Sigmoid colon (tissue), 7 donors: ENCODE results near the gene SLIT3. TPM values are rescaled to one million over a fixed set of nuclear protein-coding genes. Genes with fewer than 3 reads are reported as not detected.

Source experiments
- DNase-seq: peaks from one replicate; pipeline ENCODE4 v3.0.0-alpha.2; 2019
- H3K27ac ChIP-seq, 4 donors: fragments of 200-600 bp; sonication (generic); one replicate each; pipeline ENCODE4 v1.5.1; 2016 to 2019; ENCODE audit warnings: mild to moderate bottlenecking in 1 of 4
- H3K27me3 ChIP-seq, 3 donors: fragments of 200-600 bp; sonication (generic); one replicate each; pipeline ENCODE4 v1.5.1; 2019; ENCODE audit warnings: mild to moderate bottlenecking in 1 of 3
- H3K36me3 ChIP-seq, 4 donors: fragments of 200-600 bp; sonication (generic); one replicate each; pipeline ENCODE4 v1.5.1; 2016 to 2019
- H3K4me1 ChIP-seq, 4 donors: fragments of 200-600 bp; sonication (generic); one replicate each; pipeline ENCODE4 v1.5.1; 2017 to 2019
- H3K4me3 ChIP-seq, 4 donors: fragments of 200-600 bp; sonication (generic); one replicate each; pipeline ENCODE4 v1.5.1; 2017 to 2019; ENCODE audit warnings: mild to moderate bottlenecking in 2 of 4, moderate library complexity in 1 of 4
- H3K9me3 ChIP-seq, 4 donors: fragments of 200-600 bp in 3 of 4; sonication (generic) in 3 of 4; one replicate each; pipeline versions ENCODE4 v1.5.1 to v1.6.1; 2013 to 2019
- CTCF ChIP-seq, 4 experiments: fragments of 450-650 bp in 3 of 4; fragments of 200-600 bp in 1 of 4; IDR thresholded peaks; one replicate each; pipeline ENCODE4 v1.5.1; 2016 to 2019; ENCODE audit warnings: antibody characterized with exemption in 4 of 4, mild to moderate bottlenecking in 3 of 4, moderate library complexity in 2 of 4
- EP300 ChIP-seq, 4 donors: sonication (generic); formaldehyde crosslinking; IDR thresholded peaks; one replicate each; pipeline ENCODE4 v1.6.1; 2017; ENCODE audit warnings: antibody characterized with exemption in 4 of 4
- POLR2A ChIP-seq, 2 donors: fragments of 450-650 bp; IDR thresholded peaks; one replicate each; pipeline ENCODE4 v1.6.1; 2016; ENCODE audit warnings: antibody characterized with exemption in 2 of 2, mild to moderate bottlenecking in 2 of 2, moderate library complexity in 2 of 2
- POLR2AphosphoS5 ChIP-seq, 4 donors: sonication (generic); formaldehyde crosslinking; IDR thresholded peaks; one replicate each; pipeline ENCODE4 v1.6.1; 2017; ENCODE audit warnings: antibody characterized with exemption in 4 of 4
- WGBS, 2 donors: extraction: QIAGEN DNeasy Blood & Tissue Kit; methylation state at CpG; one replicate each; pipeline ENCODE4 v1.1.7; 2013; 5-methylcytosine and 5-hydroxymethylcytosine counted together
- intact Hi-C: fragments of 100-400 bp; cut with DNase I; formaldehyde crosslinking; loops from one replicate; pipeline ENCODE4 v1.15.1; 2023
- polyA plus RNA-seq, 3 donors: library from polyadenylated mRNA; stranded (reverse); fragments of 200-250 nt; gene quantifications; one replicate each; pipeline ENCODE4 v1.2.3, GENCODE V29; 2013
- total RNA-seq, 4 donors: library from RNA; depleted of rRNA; stranded (reverse); fragments of >200 nt; gene quantifications; one replicate each; pipeline ENCODE4 v1.1.0, GENCODE V29; 2016
- donor health status: healthy with polysubstance abuse.
- donor health status: Bipolar disorder and iron deficiency.
- donor health status: healthy.

SLIT3 gene
- total and polyA plus RNA-seq, 7 donors, result 0.23 to 46.3 (median 30.0) TPM

- no peaks in the 10 kb centered on the region for H3K27me3 ChIP-seq
- intact Hi-C loops, result no loop called here
- no peaks in the 10 kb centered on the region for H3K9me3 ChIP-seq
- DNase-seq, result no peak
- H3K4me1 ChIP-seq, result peaks cover 0 to 8% (median 0%) of the 10 kb centered on the region in 4 donors
- H3K36me3 ChIP-seq, result peaks cover 0 to 25% (median 5%) of the 10 kb centered on the region in 4 donors
- no peak overlapping the region for H3K4me3 ChIP-seq
- TF ChIP-seq EP300 (IDR thresholded peaks at IDR 0.05) (no peak), POLR2A (IDR thresholded peaks at IDR 0.05) (no peak), POLR2AphosphoS5 (IDR thresholded peaks at IDR 0.05) (no peak), CTCF (IDR thresholded peaks at IDR 0.05) (no peak)
- no peak overlapping the region for H3K27ac ChIP-seq
- 31 to 59% methylated on average over 9 of the region's 9 CpGs for WGBS, 2 donors
These were observed 535.2 kb downstream of the SLIT3 start for GRCh38 chr5:168765551-168766425.

- Histone ChIP-seq H3K27me3 (no peaks in the 10 kb centered on the region), H3K4me3 (no peak overlapping the region), H3K36me3 (peaks cover 0 to 30% (median 8%) of the 10 kb centered on the region in 4 donors), H3K9me3 (no peaks in the 10 kb centered on the region), H3K4me1 (peaks cover 0 to 8% (median 0%) of the 10 kb centered on the region in 4 donors), H3K27ac (no peak overlapping the region)
- TF ChIP-seq CTCF (IDR thresholded peaks at IDR 0.05) (no peak), POLR2AphosphoS5 (IDR thresholded peaks at IDR 0.05) (no peak), EP300 (IDR thresholded peaks at IDR 0.05) (no peak), POLR2A (IDR thresholded peaks at IDR 0.05) (no peak)
- DNase-seq, result no peak
- intact Hi-C loops, result no loop called here
- 85 to 92% methylated on average over 15 of the region's 15 CpGs for WGBS, 2 donors
These were observed 535.8 kb downstream of the SLIT3 start for GRCh38 chr5:168765086-168765550.

- Histone ChIP-seq H3K27ac (no peak overlapping the region), H3K27me3 (no peaks in the 10 kb centered on the region), H3K9me3 (no peaks in the 10 kb centered on the region), H3K4me3 (no peak overlapping the region), H3K4me1 (peaks cover 0 to 5% (median 0%) of the 10 kb centered on the region in 4 donors), H3K36me3 (peaks cover 0 to 44% (median 9%) of the 10 kb centered on the region in 4 donors)
- DNase-seq, result no peak
- TF ChIP-seq CTCF (IDR thresholded peaks at IDR 0.05), result no peak
- no peak for TF ChIP-seq EP300 (IDR thresholded peaks at IDR 0.05)
- no peak for TF ChIP-seq POLR2AphosphoS5 (IDR thresholded peaks at IDR 0.05)
- TF ChIP-seq POLR2A (IDR thresholded peaks at IDR 0.05), result no peak
- intact Hi-C loops, result no loop called here
- 80 to 86% methylated on average over 10 of the region's 10 CpGs for WGBS, 2 donors
These were observed 544.2 kb downstream of the SLIT3 start for GRCh38 chr5:168756453-168757391.

- no peak for DNase-seq
- WGBS, 2 donors, result 75 to 78% methylated on average over 7 of the region's 7 CpGs
- H3K27me3 ChIP-seq, result no peaks in the 10 kb centered on the region
- peaks cover 0 to 38% (median 7%) of the 10 kb centered on the region in 4 donors for H3K36me3 ChIP-seq
- H3K9me3 ChIP-seq, result no peaks in the 10 kb centered on the region
- H3K4me3 ChIP-seq, result no peak overlapping the region
- peaks cover 0 to 5% (median 0%) of the 10 kb centered on the region in 4 donors for H3K4me1 ChIP-seq
- intact Hi-C loops, result no loop called here
- H3K27ac ChIP-seq, result no peak overlapping the region
- TF ChIP-seq EP300 (IDR thresholded peaks at IDR 0.05) (no peak), POLR2A (IDR thresholded peaks at IDR 0.05) (no peak), POLR2AphosphoS5 (IDR thresholded peaks at IDR 0.05) (no peak), CTCF (IDR thresholded peaks at IDR 0.05) (no peak)
These were observed 545.3 kb downstream of the SLIT3 start for GRCh38 chr5:168755548-168756093.
